GM12892 (cell line): Measurements from ENCODE around the gene PKP2. TPM values are rescaled to one million over a fixed set of nuclear protein-coding genes. Genes with fewer than 3 reads are reported as not detected.

Experiments used
- DNase-seq: peaks from one replicate; pipeline ENCODE4 v3.0.0; 2011; ENCODE audit not compliant: insufficient read length
- FAIRE-seq: peaks from 2 replicates; lab custom pipeline; 2011; peaks lifted over from hg19 to GRCh38; lab: Jason Lieb, UNC
- POLR2A ChIP-seq: IDR thresholded peaks from 2 replicates; pipeline ENCODE4 v1.6.1; 2011; ENCODE audit warnings: low read depth, low read length, control low read depth
- POLR2AphosphoS5 ChIP-seq: IDR thresholded peaks from 2 replicates; pipeline ENCODE4 v1.6.1; 2011; ENCODE audit warnings: low read depth, low read length, control low read depth
- TAF1 ChIP-seq: IDR thresholded peaks from 2 replicates; pipeline ENCODE4 v1.6.1; 2011; ENCODE audit warnings: low read depth, mild to moderate bottlenecking, control low read depth, low read length, borderline replicate concordance
- polyA plus RNA-seq: library from polyadenylated mRNA; unstranded; fragments of >200 nt; gene quantifications from one replicate; pipeline ENCODE4 v1.2.1, GENCODE V29; 2012; ENCODE audit warnings: missing spikeins, inconsistent platforms; ENCODE audit not compliant: missing spikeins

The PKP2 gene
- 0.13 TPM for polyA plus RNA-seq

- peak; percentile 44 for DNase-seq
- no peak for FAIRE-seq
- TF ChIP-seq TAF1 (no peak), POLR2AphosphoS5 (no peak), POLR2A (no peak)
Measured at GRCh38 chr12:32896432-32897280, at the start of gene PKP2. Gene PKP2 (minus strand): TSS chr12:32896777. CDS start chr12:32896731, 46 bp downstream.

- DNase-seq (no peak), FAIRE-seq (no peak)
- TF ChIP-seq POLR2AphosphoS5 = no peak
- no peak for TF ChIP-seq TAF1
- TF ChIP-seq POLR2A = no peak
Measured at GRCh38 chr12:32944195-32944594, 47.6 kb upstream of the PKP2 start.

GRCh38 chr12:32939801-32940200, 43.2 kb upstream of the PKP2 start:
- TF ChIP-seq POLR2AphosphoS5 (no peak), POLR2A (no peak), TAF1 (no peak)
- FAIRE-seq = no peak
- DNase-seq = no peak

- TF ChIP-seq POLR2AphosphoS5 (no peak), TAF1 (no peak), POLR2A (no peak)
- no peak for DNase-seq
- FAIRE-seq = no peak
Measured at GRCh38 chr12:32926963-32927362, 30.4 kb upstream of the PKP2 start.

- DNase-seq = no peak
- FAIRE-seq = no peak
- TF ChIP-seq POLR2AphosphoS5 (no peak), TAF1 (no peak), POLR2A (no peak)
Measured at GRCh38 chr12:32926356-32926755, 29.8 kb upstream of the PKP2 start.

- FAIRE-seq (no peak), DNase-seq (no peak)
- TF ChIP-seq POLR2A = no peak
- no peak for TF ChIP-seq TAF1
- no peak for TF ChIP-seq POLR2AphosphoS5
Measured at GRCh38 chr12:32922546-32923297, 26.1 kb upstream of the PKP2 start.

GRCh38 chr12:32921397-32921796, 24.8 kb upstream of the PKP2 start:
- TF ChIP-seq POLR2A (no peak), POLR2AphosphoS5 (no peak), TAF1 (no peak)
- FAIRE-seq (no peak), DNase-seq (no peak)

GRCh38 chr12:32920506-32921085, 24.0 kb upstream of the PKP2 start:
- FAIRE-seq (no peak), DNase-seq (no peak)
- no peak for TF ChIP-seq TAF1
- no peak for TF ChIP-seq POLR2AphosphoS5
- TF ChIP-seq POLR2A = no peak

GRCh38 chr12:32918890-32919801, 22.6 kb upstream of the PKP2 start:
- FAIRE-seq = no peak
- DNase-seq = no peak
- TF ChIP-seq POLR2AphosphoS5 (no peak), POLR2A (no peak), TAF1 (no peak)

GRCh38 chr12:32917094-32917611, 20.6 kb upstream of the PKP2 start:
- no peak for DNase-seq

GRCh38 chr12:32907898-32908476, 11.4 kb upstream of the PKP2 start:
- FAIRE-seq (no peak), DNase-seq (no peak)
- TF ChIP-seq POLR2A (no peak), POLR2AphosphoS5 (no peak), TAF1 (no peak)

More at GRCh38 chr12:32917094-32917611, 20.6 kb upstream of the PKP2 start:
- FAIRE-seq = no peak
- no peak for TF ChIP-seq POLR2A
- no peak for TF ChIP-seq TAF1
- no peak for TF ChIP-seq POLR2AphosphoS5
